ENCODE results near the gene DGKQ.
"Not testable (repeated sequence)": the region's sequence is repeated elsewhere in the genome, so short reads cannot be mapped to it uniquely, and the experiment has no call there.

The DGKQ gene

GRCh38 chr4:929096-929765 lies 44.1 kb downstream of the DGKQ start:
- no peak for DNase-seq (ENCODE audit: low read depth in 2 of 2, low spot score in 1 of 2)

GRCh38 chr4:927566-927965 lies 45.8 kb downstream of the DGKQ start:
- DNase-seq (ENCODE audit: low read depth in 2 of 2, low spot score in 1 of 2): not testable (repeated sequence)

GRCh38 chr4:926538-926937 lies 46.8 kb downstream of the DGKQ start:
- DNase-seq (ENCODE audit: low read depth in 2 of 2, low spot score in 1 of 2): no peak

GRCh38 chr4:925771-926500 lies 47.4 kb downstream of the DGKQ start:
- DNase-seq (ENCODE audit: low read depth in 2 of 2, low spot score in 1 of 2): no peak

GRCh38 chr4:925171-925570 lies 48.2 kb downstream of the DGKQ start:
- DNase-seq (ENCODE audit: low read depth in 2 of 2, low spot score in 1 of 2): no peak

- no peak for DNase-seq (ENCODE audit: low read depth in 2 of 2, low spot score in 1 of 2)
Measured at GRCh38 chr4:924107-925096, 49.0 kb downstream of the DGKQ start.

- no peak for DNase-seq (ENCODE audit: low read depth in 2 of 2, low spot score in 1 of 2)
Measured at GRCh38 chr4:921830-922331, 51.5 kb downstream of the DGKQ start.

GRCh38 chr4:919004-919680 lies 54.2 kb downstream of the DGKQ start:
- not testable (repeated sequence) for DNase-seq (ENCODE audit: low read depth in 2 of 2, low spot score in 1 of 2)

- not testable (repeated sequence) for DNase-seq (ENCODE audit: low read depth in 2 of 2, low spot score in 1 of 2)
Measured at GRCh38 chr4:918591-918990, 54.8 kb downstream of the DGKQ start.

- DNase-seq (ENCODE audit: low read depth in 2 of 2, low spot score in 1 of 2): no peak
Measured at GRCh38 chr4:917992-918391, 55.4 kb downstream of the DGKQ start.

- no peak for DNase-seq (ENCODE audit: low read depth in 2 of 2, low spot score in 1 of 2)
Measured at GRCh38 chr4:917466-917865, 55.9 kb downstream of the DGKQ start.

GRCh38 chr4:915595-915994 lies 57.8 kb downstream of the DGKQ start:
- no peak for DNase-seq (ENCODE audit: low read depth in 2 of 2, low spot score in 1 of 2)

- DNase-seq (ENCODE audit: low read depth in 2 of 2, low spot score in 1 of 2): no peak
Measured at GRCh38 chr4:915041-915474, 58.3 kb downstream of the DGKQ start.

GRCh38 chr4:914531-914930 lies 58.8 kb downstream of the DGKQ start:
- DNase-seq (ENCODE audit: low read depth in 2 of 2, low spot score in 1 of 2): no peak

- DNase-seq (ENCODE audit: low read depth in 2 of 2, low spot score in 1 of 2): no peak
Measured at GRCh38 chr4:913280-913618, 60.1 kb downstream of the DGKQ start.

GRCh38 chr4:912548-913279 lies 60.7 kb downstream of the DGKQ start:
- DNase-seq (ENCODE audit: low read depth in 2 of 2, low spot score in 1 of 2): no peak

GRCh38 chr4:911871-912490 lies 61.4 kb downstream of the DGKQ start:
- DNase-seq (ENCODE audit: low read depth in 2 of 2, low spot score in 1 of 2): no peak

GRCh38 chr4:911221-911751 lies 62.1 kb downstream of the DGKQ start:
- DNase-seq (ENCODE audit: low read depth in 2 of 2, low spot score in 1 of 2): no peak

GRCh38 chr4:910366-911091 lies 62.8 kb downstream of the DGKQ start:
- DNase-seq (ENCODE audit: low read depth in 2 of 2, low spot score in 1 of 2): no peak
